Measurements from ENCODE around the gene NAV2.

The NAV2 gene

GRCh38 chr11:20010156-20010850 lies 297.7 kb downstream of the NAV2 start:
- DNase-seq = no peak
- no peak overlapping the region for H3K4me3 Mint-ChIP-seq
- TF ChIP-seq CTCF (IDR thresholded peaks at IDR 0.05) = no peak
- peaks cover 28% of the 10 kb centered on the region for H3K4me1 Mint-ChIP-seq
- H3K27ac Mint-ChIP-seq = no peak overlapping the region
- H3K9me3 Mint-ChIP-seq = no peaks in the 10 kb centered on the region
- H3K36me3 Mint-ChIP-seq (ENCODE audit: low read depth) = no peaks in the 10 kb centered on the region
- no peaks in the 10 kb centered on the region for H3K27me3 Mint-ChIP-seq (ENCODE audit: low read depth, poor library complexity)

- no peaks in the 10 kb centered on the region for H3K36me3 Mint-ChIP-seq (ENCODE audit: low read depth)
- H3K27ac Mint-ChIP-seq = no peak overlapping the region
- no peak for DNase-seq
- H3K4me1 Mint-ChIP-seq = peaks cover 28% of the 10 kb centered on the region
- H3K4me3 Mint-ChIP-seq = no peak overlapping the region
- no peak for TF ChIP-seq CTCF (IDR thresholded peaks at IDR 0.05)
- no peaks in the 10 kb centered on the region for H3K27me3 Mint-ChIP-seq (ENCODE audit: low read depth, poor library complexity)
- H3K9me3 Mint-ChIP-seq = no peaks in the 10 kb centered on the region
These were observed 298.2 kb downstream of the NAV2 start for GRCh38 chr11:20010851-20011225.

DNA sequence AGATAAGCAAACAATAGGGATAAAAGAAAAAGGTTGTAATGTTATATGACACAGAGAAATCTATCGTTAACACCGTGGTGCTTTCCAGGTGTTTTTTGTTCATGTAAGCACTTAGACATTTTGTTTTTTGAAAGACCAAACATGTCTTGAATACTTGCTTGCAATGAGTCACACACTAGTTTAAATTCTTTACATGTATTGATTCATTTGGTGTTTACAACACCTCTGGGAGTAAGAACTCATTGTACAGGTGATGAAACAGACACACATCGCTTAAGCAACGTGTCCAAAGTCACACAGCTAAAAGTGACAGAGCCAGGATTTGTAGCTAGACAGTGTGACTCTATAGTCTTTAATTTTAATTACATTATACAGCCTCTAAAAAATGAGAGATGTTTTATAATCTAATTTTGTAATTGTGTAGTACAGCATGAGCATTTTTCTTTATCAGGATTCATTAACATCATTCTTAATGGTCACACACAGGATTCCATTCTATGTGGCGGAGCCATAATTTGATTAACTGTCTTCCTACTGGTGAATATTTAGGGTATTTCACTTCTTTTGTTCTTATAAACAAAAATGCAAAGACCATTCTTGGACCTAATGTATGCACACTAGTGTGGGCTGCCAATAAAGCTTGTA lies 298.8 kb downstream of the NAV2 start:
- no peaks in the 10 kb centered on the region for H3K36me3 Mint-ChIP-seq (ENCODE audit: low read depth)
- H3K4me3 Mint-ChIP-seq = no peak overlapping the region
- DNase-seq = no peak
- H3K4me1 Mint-ChIP-seq = peaks cover 30% of the 10 kb centered on the region
- H3K9me3 Mint-ChIP-seq = no peaks in the 10 kb centered on the region
- no peaks in the 10 kb centered on the region for H3K27me3 Mint-ChIP-seq (ENCODE audit: low read depth, poor library complexity)
- no peak overlapping the region for H3K27ac Mint-ChIP-seq
- no peak for TF ChIP-seq CTCF (IDR thresholded peaks at IDR 0.05)

- Mint-ChIP-seq H3K4me1 (peaks cover 41% of the 10 kb centered on the region), H3K4me3 (no peak overlapping the region), H3K27ac (peak overlapping the region; percentile 86), H3K27me3 (ENCODE audit: low read depth, poor library complexity) (no peaks in the 10 kb centered on the region), H3K9me3 (no peaks in the 10 kb centered on the region), H3K36me3 (ENCODE audit: low read depth) (no peaks in the 10 kb centered on the region)
- DNase-seq = no peak
- TF ChIP-seq CTCF (IDR thresholded peaks at IDR 0.05) = no peak
These were observed 300.9 kb downstream of the NAV2 start for GRCh38 chr11:20013346-20014066.

- no peak for DNase-seq
- no peak for TF ChIP-seq CTCF (IDR thresholded peaks at IDR 0.05)
- Mint-ChIP-seq H3K4me3 (no peak overlapping the region), H3K9me3 (no peaks in the 10 kb centered on the region), H3K27ac (peak overlapping the region; percentile 86), H3K4me1 (peaks cover 41% of the 10 kb centered on the region), H3K27me3 (ENCODE audit: low read depth, poor library complexity) (no peaks in the 10 kb centered on the region), H3K36me3 (ENCODE audit: low read depth) (no peaks in the 10 kb centered on the region)
These were observed 301.4 kb downstream of the NAV2 start for GRCh38 chr11:20014067-20014402.
